B cell (primary cell): Measurements from ENCODE around the gene CHD9NB. TPM values are rescaled to one million over a fixed set of nuclear protein-coding genes. Genes with fewer than 3 reads are reported as not detected.

Experiments
- ATAC-seq: fragments of 200-7000 bp; cut with Tn5 transposase; one replicate; pipeline ENCODE4 v1.10.0; 2021; ENCODE audit warnings: low read depth, mild to moderate bottlenecking, moderate number of reproducible peaks, moderate library complexity
- CTCF ChIA-PET: fragments of 350-600 bp; sonication (Branson Sonifier 250); formaldehyde crosslinking; loops from one replicate; lab custom pipeline; 2021; ENCODE audit warnings: antibody characterized with exemption, inconsistent platforms; lab: Charles Lee
- POLR2A ChIA-PET: fragments of 350-600 bp; sonication (Branson Sonifier 250); formaldehyde crosslinking; loops from one replicate; lab custom pipeline; 2021; ENCODE audit warnings: antibody characterized with exemption; lab: Charles Lee
- DNase-seq: peaks from one replicate; pipeline ENCODE4 v3.0.0; 2013
- H2AFZ ChIP-seq: 2 replicates; pipeline ENCODE4 v1.6.1; 2012; ENCODE audit warnings: mild to moderate bottlenecking, low read depth, low read length; ENCODE audit not compliant: insufficient read depth, poor library complexity, severe bottlenecking
- H3K27ac ChIP-seq, 2 donors: 1 replicate in 1 of 2; 2 replicates in 1 of 2; pipeline ENCODE4 v1.5.1; 2012 to 2013; ENCODE audit warnings: low read length in 2 of 2, mild to moderate bottlenecking in 2 of 2, moderate library complexity in 1 of 2
- H3K27me3 ChIP-seq, 4 experiments: fragments of 200-600 bp in 1 of 4; sonication (generic) in 1 of 4; replicated peaks in 1 of 4; 1 replicate in 2 of 4; 2 replicates in 2 of 4; pipeline versions ENCODE4 v1.6.1 to v1.7.0; 2013 to 2016; ENCODE audit warnings: low read length in 3 of 4, mild to moderate bottlenecking in 2 of 4, mixed read lengths in 1 of 4, moderate library complexity in 1 of 4; ENCODE audit not compliant: insufficient read depth in 4 of 4, control insufficient read depth in 3 of 4; ENCODE audit errors: control extremely low read depth in 1 of 4
- H3K36me3 ChIP-seq, 2 experiments: replicated peaks in 1 of 2; 1 replicate in 1 of 2; 2 replicates in 1 of 2; pipeline versions ENCODE4 v1.6.1 to v1.7.1; 2013; ENCODE audit warnings: low read length in 1 of 2; ENCODE audit not compliant: insufficient read depth in 2 of 2, control insufficient read depth in 1 of 2; ENCODE audit errors: control extremely low read depth in 1 of 2, extremely low read depth in 1 of 2
- H3K4me1 ChIP-seq, 2 donors: fragments of 200-600 bp in 1 of 2; sonication (generic) in 1 of 2; 1 replicate in 1 of 2; 2 replicates in 1 of 2; pipeline versions ENCODE4 v1.5.1 to v1.6.1; 2013 to 2017; ENCODE audit warnings: low read length in 2 of 2; ENCODE audit not compliant: control insufficient read depth in 2 of 2, insufficient read depth in 2 of 2
- H3K4me2 ChIP-seq: replicated peaks from 2 replicates; pipeline ENCODE3; 2012; ENCODE audit warnings: mild to moderate bottlenecking, low read depth, low read length; ENCODE audit not compliant: poor library complexity, severe bottlenecking
- H3K4me3 ChIP-seq, 5 experiments: fragments of 200-600 bp in 1 of 5; sonication (generic) in 1 of 5; 1 replicate in 3 of 5; 2 replicates in 2 of 5; pipeline versions ENCODE4 v1.5.1 to v1.7.0; 2011 to 2016; ENCODE audit warnings: low read length in 4 of 5, mild to moderate bottlenecking in 4 of 5, low read depth in 2 of 5, control low read depth in 1 of 5, moderate library complexity in 1 of 5; ENCODE audit not compliant: insufficient read depth in 1 of 5; ENCODE audit errors: control extremely low read depth in 1 of 5, extremely low read depth in 1 of 5
- H3K79me2 ChIP-seq: fragments of 200-600 bp; sonication (generic); one replicate; pipeline ENCODE4 v1.6.0; 2016; ENCODE audit warnings: low read length; ENCODE audit not compliant: control insufficient read depth, insufficient read depth
- H3K9ac ChIP-seq: fragments of 200-600 bp; sonication (generic); 2 replicates; pipeline ENCODE4 v1.6.1; 2017; ENCODE audit warnings: mild to moderate bottlenecking, low read length, moderate library complexity
- H3K9me3 ChIP-seq, 3 donors: one replicate each; pipeline versions ENCODE4 v1.6.1 to v1.7.1; 2013; ENCODE audit warnings: low read length in 2 of 3; ENCODE audit not compliant: control insufficient read depth in 2 of 3, insufficient read depth in 1 of 3; ENCODE audit errors: control extremely low read depth in 1 of 3
- H4K20me1 ChIP-seq: 2 replicates; pipeline ENCODE4 v1.6.0; 2012; ENCODE audit warnings: mild to moderate bottlenecking, low read length; ENCODE audit not compliant: insufficient read depth, control insufficient read depth, poor library complexity, severe bottlenecking
- H3K27ac Mint-ChIP-seq: one replicate; pipeline ENCODE4 v1.8.0; 2021; ENCODE audit warnings: mixed read lengths
- H3K27me3 Mint-ChIP-seq: one replicate; pipeline ENCODE4 v1.8.0; 2021; ENCODE audit warnings: mixed read lengths
- H3K4me1 Mint-ChIP-seq: one replicate; pipeline ENCODE4 v1.8.0; 2021; ENCODE audit warnings: mixed read lengths
- H3K4me3 Mint-ChIP-seq: one replicate; pipeline ENCODE4 v1.8.0; 2021; ENCODE audit warnings: mixed read lengths
- H3K9me3 Mint-ChIP-seq: one replicate; pipeline ENCODE4 v1.8.0; 2022; ENCODE audit warnings: mixed read lengths; ENCODE audit not compliant: insufficient read depth
- CTCF ChIP-seq: fragments of 200-600 bp; IDR thresholded peaks from one replicate; pipeline ENCODE4 v1.8.0; 2022; ENCODE audit warnings: antibody characterized with exemption, mild to moderate bottlenecking
- EZH2 ChIP-seq: IDR thresholded peaks from 2 replicates; pipeline ENCODE4 v1.6.1; 2012; ENCODE audit warnings: borderline replicate concordance, low read depth, mild to moderate bottlenecking, moderate library complexity, low read length; ENCODE audit not compliant: insufficient read depth, poor library complexity, severe bottlenecking
- WGBS: methylation state at CpG from one replicate; pipeline ENCODE4 v1.1.5; 2013; ENCODE audit warnings: missing lambda C conversion rate; ENCODE audit not compliant: insufficient coverage; 5-methylcytosine and 5-hydroxymethylcytosine counted together
- intact Hi-C: fragments of 100-400 bp; cut with micrococcal nuclease; formaldehyde crosslinking; loops from one replicate; pipeline ENCODE4 v1.10.0; 2022
- polyA plus RNA-seq: library from polyadenylated mRNA; depleted of rRNA; stranded (reverse); fragments of >200 nt; gene quantifications from 2 replicates; pipeline ENCODE4 v1.2.3, GENCODE V29; 2012
- total RNA-seq, 2 donors: library from RNA; stranded (reverse); fragments of 120-200 nt in 1 of 2; gene quantifications; 1 replicate in 1 of 2; 2 replicates in 1 of 2; pipeline versions ENCODE4 v1.2.3 to v1.2.4, GENCODE V29; 2013 to 2022

CHD9NB gene
- total and polyA plus RNA-seq, 2 donors (not counting 1 experiment from before 2014, with no cell fraction given): not detected

DNA sequence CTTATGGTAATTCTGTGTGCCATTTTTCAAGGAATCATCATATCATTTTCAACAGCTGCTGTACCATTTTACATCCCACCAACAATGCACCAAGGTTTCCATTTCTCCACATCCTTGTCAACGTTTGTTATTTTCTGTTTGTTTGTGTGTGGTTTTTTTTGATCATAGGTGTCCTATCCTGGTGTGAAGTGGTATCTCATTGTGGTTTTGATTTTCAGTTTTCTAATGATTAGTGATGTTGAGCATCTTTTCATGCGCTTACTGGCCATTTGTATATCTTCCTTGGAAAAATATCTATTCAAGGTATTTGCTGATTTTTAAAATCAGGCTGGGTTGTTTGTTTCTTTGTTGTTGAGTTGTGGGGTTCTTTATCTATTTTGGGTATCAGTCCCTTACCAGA lies 17.1 kb upstream of the CHD9NB start:
- POLR2A ChIA-PET: interaction anchor here (1.3 kb wide), 1 partner anchor 8 kb away, joined by 3 read pairs; no protein-coding TSS in a partner anchor
- H3K27ac ChIP-seq: peak overlapping the region in 1 of 2 donors; percentile 44
- Mint-ChIP-seq H3K27me3 (no peaks in the 10 kb centered on the region), H3K4me3 (peak overlapping the region; percentile 29), H3K4me1 (peaks cover 77% of the 10 kb centered on the region), H3K9me3 (peaks cover 2% of the 10 kb centered on the region), H3K27ac (peak overlapping the region; percentile 78)
- TF ChIP-seq CTCF: no peak
- TF ChIP-seq EZH2: no peak
- H2AFZ ChIP-seq: no peak overlapping the region
- H3K79me2 ChIP-seq: peaks cover 85% of the 10 kb centered on the region
- DNase-seq (no peak), ATAC-seq (no peak)
- CTCF ChIA-PET: interaction anchor here (0.6 to 3.0 kb wide), 3 partner anchors 9 to 31 kb away, joined by 3 to 21 read pairs (median 4); partner anchors contain the start of gene CHD9
- H3K27me3 ChIP-seq: no peaks in the 10 kb centered on the region
- H3K4me2 ChIP-seq: no peak overlapping the region
- peaks cover 62 to 78% of the 10 kb centered on the region in 2 donors for H3K4me1 ChIP-seq
- peaks cover 0 to 5% of the 10 kb centered on the region in 2 experiments for H3K36me3 ChIP-seq
- no peaks in the 10 kb centered on the region for H4K20me1 ChIP-seq
- H3K9ac ChIP-seq: no peak overlapping the region
- intact Hi-C loops: no loop called here
- peaks cover 0 to 6% (median 3%) of the 10 kb centered on the region in 3 donors for H3K9me3 ChIP-seq
- no CpG with 5 or more reads among the region's 2 CpGs for WGBS
- no peak overlapping the region for H3K4me3 ChIP-seq

DNA sequence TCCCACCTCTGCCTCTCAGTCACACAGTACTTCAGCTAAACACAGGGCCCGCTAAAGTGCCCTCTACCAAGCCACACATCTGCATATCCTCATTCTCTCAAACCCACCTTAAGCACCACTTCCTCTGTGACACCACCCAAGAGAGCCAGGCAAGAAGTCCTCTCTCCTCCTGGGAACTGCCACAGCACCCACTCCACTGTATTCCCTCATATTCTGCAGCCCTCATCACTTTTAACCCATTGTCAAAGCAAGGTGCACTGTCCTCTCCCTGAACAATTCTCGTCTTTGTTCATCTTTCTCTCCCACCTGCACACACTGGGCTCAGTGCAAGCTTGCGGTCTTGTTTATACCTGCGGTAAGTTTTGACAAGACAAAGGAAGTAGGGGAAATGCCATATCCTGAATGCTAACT lies 15.7 kb upstream of the CHD9NB start:
- Histone ChIP-seq H4K20me1 (no peaks in the 10 kb centered on the region), H3K36me3 (peaks cover 0 to 5% of the 10 kb centered on the region in 2 experiments), H3K4me1 (peaks cover 76 to 91% of the 10 kb centered on the region in 2 donors), H3K27ac (peak overlapping the region; percentile 52 to 78), H3K9me3 (no peaks in the 10 kb centered on the region), H3K79me2 (peaks cover 82% of the 10 kb centered on the region), H3K27me3 (no peaks in the 10 kb centered on the region), H3K9ac (peak overlapping the region; percentile 38), H3K4me2 (peak overlapping the region; percentile 73), H3K4me3 (peak overlapping the region in 3 of 5 experiments; percentile 3 to 55 (median 22)), H2AFZ (peak overlapping the region; percentile 46)
- CTCF ChIA-PET: interaction anchor here (1.0 to 3.0 kb wide), 4 partner anchors 11 to 31 kb away, joined by 3 to 21 read pairs (median 4); partner anchors contain the start of gene CHD9
- 10% methylated on average over 2 of the region's 4 CpGs for WGBS
- Mint-ChIP-seq H3K27me3 (no peaks in the 10 kb centered on the region), H3K4me1 (peaks cover 81% of the 10 kb centered on the region), H3K4me3 (peak overlapping the region; percentile 59), H3K27ac (peak overlapping the region; percentile 82), H3K9me3 (no peaks in the 10 kb centered on the region)
- peak; percentile 74 for ATAC-seq
- TF ChIP-seq EZH2: no peak
- TF ChIP-seq CTCF: no peak
- POLR2A ChIA-PET: no interaction called here
- peak; percentile 64 for DNase-seq
- intact Hi-C loops: no loop called here
